CD8-positive, alpha-beta memory T cell (primary cell): ENCODE measurements around the gene TBC1D9B. TPM values are rescaled to one million over a fixed set of nuclear protein-coding genes. Genes with fewer than 3 reads are reported as not detected.
"Not testable (repeated sequence)": the region's sequence is repeated elsewhere in the genome, so short reads cannot be mapped to it uniquely, and the experiment has no call there.

Experiments
- CTCF ChIA-PET: fragments of 350-600 bp; sonication (Branson Sonifier 250); formaldehyde crosslinking; loops from one replicate; lab custom pipeline; 2021; ENCODE audit warnings: antibody characterized with exemption; lab: Charles Lee
- POLR2A ChIA-PET: fragments of 350-600 bp; sonication (Branson Sonifier 250); formaldehyde crosslinking; loops from one replicate; lab custom pipeline; 2021; ENCODE audit warnings: antibody characterized with exemption; lab: Charles Lee
- DNase-seq, 5 donors: peaks; one replicate each; pipeline versions ENCODE4 v3.0.0 to v3.0.0-alpha.2; 2020 to 2022; ENCODE audit warnings: mixed read lengths in 1 of 5
- H3K27ac ChIP-seq: one replicate; pipeline ENCODE4 v1.7.0; 2013; ENCODE audit warnings: low read depth, mild to moderate bottlenecking, low read length, moderate library complexity
- H3K27me3 ChIP-seq: 2 replicates; pipeline ENCODE4 v1.7.0; 2013; ENCODE audit warnings: low read length, mild to moderate bottlenecking; ENCODE audit not compliant: insufficient read depth, poor library complexity, severe bottlenecking
- H3K36me3 ChIP-seq: 2 replicates; pipeline ENCODE4 v1.7.0; 2013; ENCODE audit warnings: mild to moderate bottlenecking, low read length, moderate library complexity; ENCODE audit not compliant: insufficient read depth
- H3K4me1 ChIP-seq: 2 replicates; pipeline ENCODE4 v1.7.0; 2013; ENCODE audit warnings: mild to moderate bottlenecking, low read length, moderate library complexity; ENCODE audit not compliant: insufficient read depth
- H3K4me3 ChIP-seq: 2 replicates; pipeline ENCODE4 v1.7.0; 2013; ENCODE audit warnings: mild to moderate bottlenecking, low read length
- H3K9me3 ChIP-seq: 2 replicates; pipeline ENCODE4 v1.7.0; 2013; ENCODE audit warnings: mild to moderate bottlenecking, low read length
- H3K27ac Mint-ChIP-seq, 8 donors: one replicate each; pipeline ENCODE4 v1.8.0; 2020 to 2021; ENCODE audit warnings: mixed read lengths in 8 of 8, mild to moderate bottlenecking in 6 of 8, inconsistent platforms in 3 of 8, moderate library complexity in 3 of 8
- H3K27me3 Mint-ChIP-seq, 2 donors: one replicate each; pipeline ENCODE4 v1.8.0; 2020 to 2021; ENCODE audit warnings: mixed read lengths in 2 of 2, mild to moderate bottlenecking in 1 of 2, moderate library complexity in 1 of 2
- H3K36me3 Mint-ChIP-seq, 3 donors: one replicate each; pipeline ENCODE4 v1.8.0; 2020 to 2021; ENCODE audit warnings: mixed read lengths in 3 of 3, inconsistent platforms in 1 of 3, mild to moderate bottlenecking in 1 of 3
- H3K4me1 Mint-ChIP-seq, 3 donors: one replicate each; pipeline ENCODE4 v1.8.0; 2020 to 2021; ENCODE audit warnings: mixed read lengths in 3 of 3, inconsistent platforms in 1 of 3, mild to moderate bottlenecking in 1 of 3
- H3K4me3 Mint-ChIP-seq, 7 donors: one replicate each; pipeline ENCODE4 v1.8.0; 2020 to 2021; ENCODE audit warnings: mixed read lengths in 7 of 7, mild to moderate bottlenecking in 6 of 7, moderate library complexity in 4 of 7, inconsistent platforms in 2 of 7
- H3K9me3 Mint-ChIP-seq, 5 donors: one replicate each; pipeline ENCODE4 v1.8.0; 2020 to 2022; ENCODE audit warnings: mixed read lengths in 5 of 5, mild to moderate bottlenecking in 3 of 5, moderate library complexity in 2 of 5, inconsistent platforms in 1 of 5
- polyA plus RNA-seq: library from polyadenylated mRNA; unstranded; fragments of 300-500 nt; fragmentation: Illumina TruSeq; gene quantifications from one replicate; pipeline ENCODE4 v1.2.3, GENCODE V29; 2021
- total RNA-seq, 2 experiments: library from RNA; stranded (reverse); gene quantifications; one replicate each; pipeline ENCODE4 v1.2.3, GENCODE V29; 2021

TBC1D9B gene
- total and polyA plus RNA-seq, 3 experiments from 2014 or later, result 43.9 to 74.8 (median 73.7) TPM

- Histone ChIP-seq H3K27me3 (no peaks in the 10 kb centered on the region), H3K9me3 (no peaks in the 10 kb centered on the region), H3K27ac (peak overlapping the region; percentile 51), H3K4me3 (no peak overlapping the region), H3K4me1 (peaks cover 18% of the 10 kb centered on the region), H3K36me3 (peaks cover 63% of the 10 kb centered on the region)
- peaks cover 16 to 31% (median 18%) of the 10 kb centered on the region in 3 donors for H3K4me1 Mint-ChIP-seq
- H3K4me3 Mint-ChIP-seq, result peak overlapping the region; percentile 28 to 72 (median 60)
- POLR2A ChIA-PET, result interaction anchor here (1.0 to 1.8 kb wide), 2 partner anchors 14 to 73 kb away, joined by 4 to 9 read pairs; no protein-coding TSS in a partner anchor
- peak overlapping the region; percentile 81 to 97 (median 92) for H3K27ac Mint-ChIP-seq
- CTCF ChIA-PET, result interaction anchor here (1.1 to 1.9 kb wide), 2 partner anchors 14 to 74 kb away, joined by 4 read pairs; no protein-coding TSS in a partner anchor
- peak; percentile 45 to 77 (median 53) for DNase-seq
- peaks cover 4 to 85% (median 17%) of the 10 kb centered on the region in 3 donors for H3K36me3 Mint-ChIP-seq
- no peaks in the 10 kb centered on the region for H3K9me3 Mint-ChIP-seq
- peaks cover 0 to 2% of the 10 kb centered on the region in 2 donors for H3K27me3 Mint-ChIP-seq
Observed at GRCh38 chr5:179836225-179837019, 71.3 kb downstream of the TBC1D9B start.

DNA sequence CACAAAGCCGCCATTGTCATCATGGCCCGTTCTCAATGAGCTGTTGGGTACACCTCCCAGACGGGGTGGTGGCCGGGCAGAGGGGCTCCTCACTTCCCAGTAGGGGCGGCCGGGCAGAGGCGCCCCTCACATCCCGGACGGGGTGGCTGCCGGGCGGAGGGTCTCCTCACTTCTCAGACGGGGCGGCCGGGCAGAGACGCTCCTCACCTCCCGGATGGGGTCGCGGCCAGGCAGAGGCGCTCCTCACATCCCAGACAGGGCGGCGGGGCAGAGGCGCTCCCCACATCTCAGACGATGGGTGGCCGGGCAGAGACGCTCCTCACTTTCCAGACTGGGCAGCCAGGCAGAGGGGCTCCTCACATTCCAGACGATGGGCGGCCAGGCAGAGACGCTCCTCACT lies 72.8 kb downstream of the TBC1D9B start:
- H3K27ac ChIP-seq, H3K4me3 ChIP-seq, H3K9me3 Mint-ChIP-seq, H3K27me3 ChIP-seq, H3K4me3 Mint-ChIP-seq, H3K27me3 Mint-ChIP-seq, H3K9me3 ChIP-seq, CTCF ChIA-PET, POLR2A ChIA-PET: not testable (repeated sequence)
- peak in 1 of 5 donors; percentile 17 for DNase-seq
- Mint-ChIP-seq H3K36me3 (peaks cover 9 to 85% (median 20%) of the 10 kb centered on the region in 3 donors), H3K4me1 (peaks cover 16 to 31% (median 18%) of the 10 kb centered on the region in 3 donors), H3K27ac (peak overlapping the region in 1 of 8 donors; percentile 46)
- Histone ChIP-seq H3K4me1 (peaks cover 18% of the 10 kb centered on the region), H3K36me3 (peaks cover 60% of the 10 kb centered on the region)

DNA sequence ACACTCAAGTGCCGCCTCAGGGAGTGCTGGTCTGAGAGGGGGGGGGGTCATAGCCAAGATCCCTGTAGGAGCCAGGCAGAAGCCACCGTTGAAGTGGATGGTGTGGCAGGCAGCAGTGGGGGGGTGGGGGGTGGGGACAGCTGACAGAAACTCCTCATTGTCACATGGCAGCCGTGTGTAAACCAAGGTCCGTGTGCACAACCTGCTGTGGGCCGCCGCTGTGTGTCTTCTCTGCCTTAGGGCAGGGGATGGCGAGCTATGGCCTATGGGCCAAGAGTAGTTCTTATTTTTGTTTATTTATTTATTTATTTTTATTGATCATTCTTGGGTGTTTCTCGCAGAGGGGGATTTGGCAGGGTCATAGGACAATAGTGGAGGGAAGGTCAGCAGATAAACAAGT lies 73.6 kb downstream of the TBC1D9B start:
- no peaks in the 10 kb centered on the region for H3K9me3 Mint-ChIP-seq
- Histone ChIP-seq H3K36me3 (peaks cover 62% of the 10 kb centered on the region), H3K4me1 (peaks cover 18% of the 10 kb centered on the region), H3K27ac (no peak overlapping the region), H3K4me3 (no peak overlapping the region), H3K9me3 (no peaks in the 10 kb centered on the region), H3K27me3 (no peaks in the 10 kb centered on the region)
- CTCF ChIA-PET, result interaction anchor here (1.1 kb wide), 1 partner anchor 32 kb away, joined by 3 read pairs; no protein-coding TSS in a partner anchor
- no peak overlapping the region for H3K4me3 Mint-ChIP-seq
- DNase-seq, result peak in 1 of 5 donors; percentile 7
- peaks cover 9 to 86% (median 24%) of the 10 kb centered on the region in 3 donors for H3K36me3 Mint-ChIP-seq
- peaks cover 18 to 35% (median 21%) of the 10 kb centered on the region in 3 donors for H3K4me1 Mint-ChIP-seq
- H3K27me3 Mint-ChIP-seq, result peaks cover 0 to 2% of the 10 kb centered on the region in 2 donors
- H3K27ac Mint-ChIP-seq, result peak overlapping the region in 1 of 8 donors; percentile 64
- POLR2A ChIA-PET, result no interaction called here

DNA sequence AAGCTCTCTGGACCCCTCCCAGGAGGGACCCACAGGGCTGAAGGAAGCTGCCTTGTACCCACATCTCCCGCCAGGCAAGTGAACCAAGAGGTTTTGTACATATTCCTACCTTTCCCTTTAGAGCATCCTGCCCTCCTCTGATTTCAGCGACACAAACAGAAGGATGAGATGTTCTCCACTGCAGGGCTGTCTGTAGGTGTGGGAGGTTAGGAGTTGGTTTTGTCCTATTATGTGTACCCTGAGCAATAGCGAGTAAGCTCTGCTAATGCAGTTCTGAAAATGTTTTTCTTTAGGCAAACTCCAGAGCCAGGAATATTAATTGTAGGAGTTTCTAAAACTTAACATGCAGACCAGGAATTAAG lies 74.0 kb downstream of the TBC1D9B start:
- H3K27ac ChIP-seq, result no peak overlapping the region
- peak overlapping the region in 1 of 8 donors; percentile 64 for H3K27ac Mint-ChIP-seq
- H3K4me1 ChIP-seq, result peaks cover 18% of the 10 kb centered on the region
- H3K36me3 Mint-ChIP-seq, result peaks cover 12 to 88% (median 26%) of the 10 kb centered on the region in 3 donors
- peaks cover 66% of the 10 kb centered on the region for H3K36me3 ChIP-seq
- H3K4me1 Mint-ChIP-seq, result peaks cover 20 to 37% (median 22%) of the 10 kb centered on the region in 3 donors
- no peaks in the 10 kb centered on the region for H3K27me3 ChIP-seq
- POLR2A ChIA-PET, result no interaction called here
- no peak for DNase-seq
- H3K9me3 ChIP-seq, result no peaks in the 10 kb centered on the region
- H3K4me3 Mint-ChIP-seq, result no peak overlapping the region
- CTCF ChIA-PET, result interaction anchor here (0.6 to 1.1 kb wide), 2 partner anchors 32 to 742 kb away, joined by 3 read pairs; no protein-coding TSS in a partner anchor
- H3K27me3 Mint-ChIP-seq, result peaks cover 0 to 2% of the 10 kb centered on the region in 2 donors
- no peak overlapping the region for H3K4me3 ChIP-seq
- H3K9me3 Mint-ChIP-seq, result no peaks in the 10 kb centered on the region

GRCh38 chr5:179833056-179833708 lies 74.5 kb downstream of the TBC1D9B start:
- peaks cover 13 to 88% (median 28%) of the 10 kb centered on the region in 3 donors for H3K36me3 Mint-ChIP-seq
- Histone ChIP-seq H3K4me3 (no peak overlapping the region), H3K9me3 (no peaks in the 10 kb centered on the region), H3K27me3 (no peaks in the 10 kb centered on the region), H3K27ac (no peak overlapping the region), H3K36me3 (peaks cover 67% of the 10 kb centered on the region), H3K4me1 (peaks cover 18% of the 10 kb centered on the region)
- no peaks in the 10 kb centered on the region for H3K9me3 Mint-ChIP-seq
- CTCF ChIA-PET, result interaction anchor here (0.6 to 1.1 kb wide), 2 partner anchors 31 to 743 kb away, joined by 3 read pairs; no protein-coding TSS in a partner anchor
- POLR2A ChIA-PET, result no interaction called here
- H3K27me3 Mint-ChIP-seq, result peaks cover 0 to 2% of the 10 kb centered on the region in 2 donors
- peak in 1 of 5 donors; percentile 30 for DNase-seq
- peaks cover 21 to 40% (median 22%) of the 10 kb centered on the region in 3 donors for H3K4me1 Mint-ChIP-seq
- H3K4me3 Mint-ChIP-seq, result no peak overlapping the region
- H3K27ac Mint-ChIP-seq, result peak overlapping the region in 4 of 8 donors; percentile 23 to 38 (median 26)

- Mint-ChIP-seq H3K9me3 (no peaks in the 10 kb centered on the region), H3K27me3 (peaks cover 0 to 2% of the 10 kb centered on the region in 2 donors), H3K36me3 (peaks cover 13 to 89% (median 29%) of the 10 kb centered on the region in 3 donors), H3K27ac (peak overlapping the region in 4 of 8 donors; percentile 23 to 82 (median 55)), H3K4me3 (no peak overlapping the region), H3K4me1 (peaks cover 20 to 38% (median 20%) of the 10 kb centered on the region in 3 donors)
- Histone ChIP-seq H3K36me3 (peaks cover 60% of the 10 kb centered on the region), H3K27ac (no peak overlapping the region), H3K4me1 (peaks cover 13% of the 10 kb centered on the region), H3K4me3 (no peak overlapping the region), H3K9me3 (no peaks in the 10 kb centered on the region), H3K27me3 (no peaks in the 10 kb centered on the region)
- DNase-seq, result peak in 1 of 5 donors; percentile 38
- ChIA-PET CTCF (interaction anchor here (1.0 kb wide), 1 partner anchor 11 kb away, joined by 3 read pairs; no protein-coding TSS in a partner anchor), POLR2A (no interaction called here)
Observed at GRCh38 chr5:179832039-179832745, 75.5 kb downstream of the TBC1D9B start.

GRCh38 chr5:179830818-179831468 lies 76.8 kb downstream of the TBC1D9B start:
- peak in 1 of 5 donors; percentile 36 for DNase-seq
- H3K36me3 Mint-ChIP-seq, result peaks cover 11 to 89% (median 22%) of the 10 kb centered on the region in 3 donors
- ChIA-PET POLR2A (interaction anchor here (1.0 kb wide), 1 partner anchor 9 kb away, joined by 4 read pairs; no protein-coding TSS in a partner anchor), CTCF (interaction anchor here (1.9 kb wide), 1 partner anchor 29 kb away, joined by 9 read pairs; no protein-coding TSS in a partner anchor)
- Histone ChIP-seq H3K27ac (no peak overlapping the region), H3K4me3 (no peak overlapping the region), H3K9me3 (no peaks in the 10 kb centered on the region), H3K36me3 (peaks cover 53% of the 10 kb centered on the region), H3K4me1 (peaks cover under 1% of the 10 kb centered on the region), H3K27me3 (no peaks in the 10 kb centered on the region)
- H3K9me3 Mint-ChIP-seq, result no peaks in the 10 kb centered on the region
- H3K4me1 Mint-ChIP-seq, result peaks cover 8 to 30% (median 11%) of the 10 kb centered on the region in 3 donors
- H3K27ac Mint-ChIP-seq, result peak overlapping the region in 3 of 8 donors; percentile 12 to 73 (median 47)
- peaks cover 0 to 2% of the 10 kb centered on the region in 2 donors for H3K27me3 Mint-ChIP-seq
- no peak overlapping the region for H3K4me3 Mint-ChIP-seq
